ENCODE results near the gene EGLN3. TPM values are rescaled to one million over a fixed set of nuclear protein-coding genes. Genes with fewer than 3 reads are reported as not detected.

EGLN3 gene
- total and polyA plus RNA-seq, 9 donors, result 1.7 to 5.1 (median 2.4) TPM

DNA sequence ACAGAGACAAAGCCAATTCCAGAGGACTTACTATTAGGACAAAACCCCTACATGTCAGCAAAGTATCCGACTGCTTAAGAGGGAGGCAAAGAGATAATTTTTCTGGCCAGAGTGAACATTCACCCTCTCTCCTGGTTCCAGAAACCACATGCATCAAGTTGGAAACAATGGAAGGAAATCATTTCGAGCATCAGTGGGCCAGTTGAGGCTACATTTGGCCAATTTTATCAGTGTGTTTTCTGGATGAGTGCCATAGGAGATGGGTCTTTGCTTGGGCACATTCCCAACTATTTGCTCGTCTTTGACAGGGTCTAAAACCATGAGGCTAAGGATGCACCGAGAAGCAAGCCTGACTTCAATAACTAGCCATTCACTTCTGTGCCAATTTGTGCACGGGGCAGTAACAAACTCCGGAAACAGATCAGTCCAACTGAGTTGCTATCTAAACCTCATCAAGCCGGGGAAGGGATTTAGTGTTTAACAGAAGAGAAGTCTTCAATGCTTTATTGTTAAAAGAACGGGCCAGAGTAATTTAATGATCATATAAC is 17.4 kb downstream of the EGLN3 start:
- Histone ChIP-seq H3K27me3 (no peaks in the 10 kb centered on the region), H3K4me1 (ENCODE audit: insufficient read depth) (peaks cover 4% of the 10 kb centered on the region), H3K36me3 (no peaks in the 10 kb centered on the region), H3K4me3 (no peak overlapping the region), H3K27ac (no peak overlapping the region), H3K9me3 (no peaks in the 10 kb centered on the region)
- 64 to 75% (median 65%) methylated on average over 8 of the region's 8 CpGs for WGBS, 3 donors
- no peak for TF ChIP-seq POLR2A (IDR thresholded peaks at IDR 0.05)
- no peak for TF ChIP-seq CTCF (IDR thresholded peaks at IDR 0.05)
- TF ChIP-seq EP300 (IDR thresholded peaks at IDR 0.05), result no peak
- intact Hi-C loops (cut with DNase I), result no loop called here
- DNase-seq, result no peak

- Histone ChIP-seq H3K4me1 (ENCODE audit: insufficient read depth) (no peaks in the 10 kb centered on the region), H3K27ac (no peak overlapping the region), H3K4me3 (no peak overlapping the region), H3K9me3 (no peaks in the 10 kb centered on the region), H3K27me3 (no peaks in the 10 kb centered on the region), H3K36me3 (no peaks in the 10 kb centered on the region)
- no peak for DNase-seq
- TF ChIP-seq EP300 (IDR thresholded peaks at IDR 0.05) (no peak), CTCF (IDR thresholded peaks at IDR 0.05) (no peak), POLR2A (IDR thresholded peaks at IDR 0.05) (no peak)
- 86 to 88% (median 87%) methylated on average over 4 of the region's 4 CpGs for WGBS, 3 donors
- intact Hi-C loops (cut with DNase I), result no loop called here
These were observed 18.1 kb downstream of the EGLN3 start for GRCh38 chr14:33932576-33933345.

GRCh38 chr14:33932033-33932432 is 18.8 kb downstream of the EGLN3 start:
- no peaks in the 10 kb centered on the region for H3K27me3 ChIP-seq
- TF ChIP-seq CTCF (IDR thresholded peaks at IDR 0.05) (no peak), POLR2A (IDR thresholded peaks at IDR 0.05) (no peak)
- 95 to 98% (median 95%) methylated on average over 3 of the region's 3 CpGs for WGBS, 3 donors
- no peaks in the 10 kb centered on the region for H3K9me3 ChIP-seq
- intact Hi-C loops (cut with DNase I), result no loop called here
- no peak for DNase-seq
- H3K4me1 ChIP-seq (ENCODE audit: insufficient read depth), result no peaks in the 10 kb centered on the region
- no peaks in the 10 kb centered on the region for H3K36me3 ChIP-seq
- H3K4me3 ChIP-seq, result no peak overlapping the region
- H3K27ac ChIP-seq, result no peak overlapping the region

DNA sequence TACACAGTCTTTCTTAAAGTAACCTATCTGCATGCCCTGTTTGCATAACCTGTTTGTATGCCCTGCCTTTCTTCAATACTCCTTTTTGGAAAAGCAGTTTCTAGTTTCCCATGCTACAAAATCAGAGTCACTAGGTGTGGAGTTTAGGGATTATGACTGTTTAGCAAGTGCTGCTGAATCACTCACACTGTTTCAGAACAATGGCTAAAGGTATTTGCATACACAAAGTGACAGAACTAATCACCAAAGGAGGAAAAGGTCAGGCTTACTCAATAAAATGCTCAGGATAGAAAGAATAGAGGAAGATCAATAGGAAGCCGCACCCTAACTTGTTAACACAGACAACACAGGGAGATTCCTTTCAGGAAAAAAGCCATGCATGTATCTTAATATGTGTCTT is 19.4 kb downstream of the EGLN3 start:
- Histone ChIP-seq H3K4me3 (no peak overlapping the region), H3K9me3 (no peaks in the 10 kb centered on the region), H3K27ac (no peak overlapping the region), H3K36me3 (no peaks in the 10 kb centered on the region), H3K4me1 (ENCODE audit: insufficient read depth) (no peaks in the 10 kb centered on the region), H3K27me3 (no peaks in the 10 kb centered on the region)
- TF ChIP-seq POLR2A (IDR thresholded peaks at IDR 0.05) (no peak), CTCF (IDR thresholded peaks at IDR 0.05) (no peak), EP300 (IDR thresholded peaks at IDR 0.05) (no peak)
- intact Hi-C loops (cut with DNase I), result no loop called here
- WGBS, 3 donors, result 97 to 100% (median 98%) methylated on average over 1 of the region's 1 CpG
- no peak for DNase-seq
